Measurements from ENCODE around the gene MTHFD1L. TPM values are rescaled to one million over a fixed set of nuclear protein-coding genes. Genes with fewer than 3 reads are reported as not detected.

Gene MTHFD1L
- total and polyA plus RNA-seq, 9 of the 15 experiments (the other 6 are each of a cell fraction or from before 2014, with no cell fraction given) = 20.9 to 128 (median 61.0) TPM

DNA sequence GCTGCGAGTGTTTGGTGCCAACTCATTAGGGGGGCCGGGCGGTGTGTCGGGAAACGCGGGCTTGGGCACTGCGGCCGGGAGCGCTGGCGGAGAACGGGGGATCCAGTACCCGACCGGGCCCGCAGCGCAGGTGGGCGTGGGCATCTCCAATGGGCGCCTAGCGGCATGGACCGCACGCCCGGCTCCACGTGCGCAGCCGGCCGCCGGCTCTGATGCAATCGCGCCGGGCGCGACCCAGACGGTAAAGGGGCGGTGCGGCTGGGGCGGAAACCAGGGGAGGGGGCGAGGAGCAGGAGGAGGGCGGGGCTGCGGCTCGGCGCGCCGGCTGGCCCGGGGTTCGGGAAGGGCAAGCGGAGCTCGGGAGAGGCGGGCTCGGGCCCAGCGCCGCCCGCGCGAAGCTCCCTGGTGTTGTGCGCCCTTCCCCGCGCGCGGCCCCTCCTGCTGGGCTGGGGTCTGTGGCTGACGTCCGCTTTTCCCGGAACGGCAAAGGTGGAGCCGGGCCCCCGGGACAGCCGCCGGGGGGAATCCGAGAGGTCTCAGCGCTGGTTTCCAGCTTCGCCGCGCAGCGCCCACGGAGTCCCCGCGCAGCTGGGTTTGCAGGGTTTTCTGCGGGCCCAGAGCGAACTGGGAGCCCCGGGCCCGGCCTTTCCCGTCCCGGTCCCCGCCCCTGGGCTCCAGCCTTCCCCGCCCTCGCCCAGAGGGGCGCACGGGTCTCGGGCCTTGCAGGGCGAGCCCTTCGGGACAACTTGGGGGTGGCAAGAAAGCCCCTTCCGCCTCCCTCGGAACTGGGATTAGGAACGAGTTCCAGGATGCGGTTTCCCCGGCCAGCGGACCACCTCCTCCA, 867 bp downstream of the MTHFD1L start (continued):
- TF ChIP-seq, protein P1, sequence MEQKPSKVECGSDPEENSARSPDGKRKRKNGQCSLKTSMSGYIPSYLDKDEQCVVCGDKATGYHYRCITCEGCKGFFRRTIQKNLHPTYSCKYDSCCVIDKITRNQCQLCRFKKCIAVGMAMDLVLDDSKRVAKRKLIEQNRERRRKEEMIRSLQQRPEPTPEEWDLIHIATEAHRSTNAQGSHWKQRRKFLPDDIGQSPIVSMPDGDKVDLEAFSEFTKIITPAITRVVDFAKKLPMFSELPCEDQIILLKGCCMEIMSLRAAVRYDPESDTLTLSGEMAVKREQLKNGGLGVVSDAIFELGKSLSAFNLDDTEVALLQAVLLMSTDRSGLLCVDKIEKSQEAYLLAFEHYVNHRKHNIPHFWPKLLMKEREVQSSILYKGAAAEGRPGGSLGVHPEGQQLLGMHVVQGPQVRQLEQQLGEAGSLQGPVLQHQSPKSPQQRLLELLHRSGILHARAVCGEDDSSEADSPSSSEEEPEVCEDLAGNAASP (IDR thresholded peaks at IDR 0.05) = no peak
- TF ChIP-seq ZBTB1 (CRISPR knock-in tag; IDR thresholded peaks at IDR 0.05; ENCODE audit: borderline replicate concordance, low read depth) (no peak), NEUROD1 (IDR thresholded peaks at IDR 0.05; ENCODE audit: borderline replicate concordance, low read depth, low read length, partially characterized antibody) (peak; percentile 33), ILF3 (IDR thresholded peaks at IDR 0.05; ENCODE audit: borderline replicate concordance) (no peak), FOXK1 (CRISPR knock-in tag; IDR thresholded peaks at IDR 0.05; ENCODE audit: borderline replicate concordance) (no peak), DPF2 (IDR thresholded peaks at IDR 0.05) (no peak), ZZZ3 (IDR thresholded peaks at IDR 0.05) (no peak), PHB (CRISPR knock-in tag; IDR thresholded peaks at IDR 0.05) (no peak), NUFIP1 (IDR thresholded peaks at IDR 0.05; ENCODE audit: partially characterized antibody) (no peak), ZNF253 (CRISPR knock-in tag; conservative IDR thresholded peaks at IDR 0.05) (no peak), PURB (CRISPR knock-in tag; IDR thresholded peaks at IDR 0.05; ENCODE audit: low read depth) (no peak), PHB2 (IDR thresholded peaks at IDR 0.05; ENCODE audit: low read depth) (no peak), TOE1 (IDR thresholded peaks at IDR 0.05; ENCODE audit: borderline replicate concordance) (no peak; the same call in 1 of the 2 replicates), TOE1 (CRISPR knock-in tag; IDR thresholded peaks at IDR 0.05; ENCODE audit: borderline replicate concordance, low read depth) (0 out of 2 replicates have a peak, but pooled peaks have one; percentile 5), SIN3A (IDR thresholded peaks at IDR 0.05; ENCODE audit: borderline replicate concordance in 2 of 2, control insufficient read depth in 1 of 2, low read depth in 2 of 2, low read length in 2 of 2) (peak; percentile 87 to 99), HCFC1 (IDR thresholded peaks at IDR 0.05; ENCODE audit: low read depth, low read length) (peak; percentile 38; the same call in 1 of the 2 replicates), NR3C1 (CRISPR knock-in tag; IDR thresholded peaks at IDR 0.05) (peak; percentile 85), CBX3 (IDR thresholded peaks at IDR 0.05; ENCODE audit: borderline replicate concordance in 1 of 2, low read length in 2 of 2) (no peak), FIP1L1 (IDR thresholded peaks at IDR 0.05; ENCODE audit: low read depth, low read length, poor library complexity, severe bottlenecking) (no peak), KLF10 (CRISPR knock-in tag; IDR thresholded peaks at IDR 0.05) (no peak), YBX1 (IDR thresholded peaks at IDR 0.05) (no peak), GATA2 (CRISPR knock-in tag; IDR thresholded peaks at IDR 0.05) (0 out of 2 replicates have a peak, but pooled peaks have one; percentile 31)
- TF ChIP-seq, protein P2, sequence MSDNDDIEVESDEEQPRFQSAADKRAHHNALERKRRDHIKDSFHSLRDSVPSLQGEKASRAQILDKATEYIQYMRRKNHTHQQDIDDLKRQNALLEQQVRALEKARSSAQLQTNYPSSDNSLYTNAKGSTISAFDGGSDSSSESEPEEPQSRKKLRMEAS (CRISPR knock-in tag; IDR thresholded peaks at IDR 0.05) = peak; percentile 98
- TF ChIP-seq, protein P3, sequence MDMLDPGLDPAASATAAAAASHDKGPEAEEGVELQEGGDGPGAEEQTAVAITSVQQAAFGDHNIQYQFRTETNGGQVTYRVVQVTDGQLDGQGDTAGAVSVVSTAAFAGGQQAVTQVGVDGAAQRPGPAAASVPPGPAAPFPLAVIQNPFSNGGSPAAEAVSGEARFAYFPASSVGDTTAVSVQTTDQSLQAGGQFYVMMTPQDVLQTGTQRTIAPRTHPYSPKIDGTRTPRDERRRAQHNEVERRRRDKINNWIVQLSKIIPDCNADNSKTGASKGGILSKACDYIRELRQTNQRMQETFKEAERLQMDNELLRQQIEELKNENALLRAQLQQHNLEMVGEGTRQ (CRISPR knock-in tag; IDR thresholded peaks at IDR 0.05) = 0 out of 2 replicates have a peak, but pooled peaks have one; percentile 19
- TF ChIP-seq, protein P4, sequence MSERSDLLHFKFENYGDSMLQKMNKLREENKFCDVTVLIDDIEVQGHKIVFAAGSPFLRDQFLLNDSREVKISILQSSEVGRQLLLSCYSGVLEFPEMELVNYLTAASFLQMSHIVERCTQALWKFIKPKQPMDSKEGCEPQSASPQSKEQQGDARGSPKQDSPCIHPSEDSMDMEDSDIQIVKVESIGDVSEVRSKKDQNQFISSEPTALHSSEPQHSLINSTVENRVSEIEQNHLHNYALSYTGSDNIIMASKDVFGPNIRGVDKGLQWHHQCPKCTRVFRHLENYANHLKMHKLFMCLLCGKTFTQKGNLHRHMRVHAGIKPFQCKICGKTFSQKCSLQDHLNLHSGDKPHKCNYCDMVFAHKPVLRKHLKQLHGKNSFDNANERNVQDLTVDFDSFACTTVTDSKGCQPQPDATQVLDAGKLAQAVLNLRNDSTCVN (CRISPR knock-in tag; IDR thresholded peaks at IDR 0.05) = no peak

All from K562 (cell line).